Sigmoid colon (tissue), 7 donors: ENCODE data around the gene DOC2A. TPM values are rescaled to one million over a fixed set of nuclear protein-coding genes. Genes with fewer than 3 reads are reported as not detected.
"Not testable (repeated sequence)": the region's sequence is repeated elsewhere in the genome, so short reads cannot be mapped to it uniquely, and the experiment has no call there.

Experiments used
- DNase-seq: peaks from one replicate; pipeline ENCODE4 v3.0.0-alpha.2; 2019
- H3K27ac ChIP-seq, 4 donors: fragments of 200-600 bp; sonication (generic); one replicate each; pipeline ENCODE4 v1.5.1; 2016 to 2019; ENCODE audit warnings: mild to moderate bottlenecking in 1 of 4
- H3K27me3 ChIP-seq, 3 donors: fragments of 200-600 bp; sonication (generic); one replicate each; pipeline ENCODE4 v1.5.1; 2019; ENCODE audit warnings: mild to moderate bottlenecking in 1 of 3
- H3K36me3 ChIP-seq, 4 donors: fragments of 200-600 bp; sonication (generic); one replicate each; pipeline ENCODE4 v1.5.1; 2016 to 2019
- H3K4me1 ChIP-seq, 4 donors: fragments of 200-600 bp; sonication (generic); one replicate each; pipeline ENCODE4 v1.5.1; 2017 to 2019
- H3K4me3 ChIP-seq, 4 donors: fragments of 200-600 bp; sonication (generic); one replicate each; pipeline ENCODE4 v1.5.1; 2017 to 2019; ENCODE audit warnings: mild to moderate bottlenecking in 2 of 4, moderate library complexity in 1 of 4
- H3K9me3 ChIP-seq, 4 donors: fragments of 200-600 bp in 3 of 4; sonication (generic) in 3 of 4; one replicate each; pipeline versions ENCODE4 v1.5.1 to v1.6.1; 2013 to 2019
- CTCF ChIP-seq, 4 experiments: fragments of 450-650 bp in 3 of 4; fragments of 200-600 bp in 1 of 4; IDR thresholded peaks; one replicate each; pipeline ENCODE4 v1.5.1; 2016 to 2019; ENCODE audit warnings: antibody characterized with exemption in 4 of 4, mild to moderate bottlenecking in 3 of 4, moderate library complexity in 2 of 4
- EP300 ChIP-seq, 4 donors: sonication (generic); formaldehyde crosslinking; IDR thresholded peaks; one replicate each; pipeline ENCODE4 v1.6.1; 2017; ENCODE audit warnings: antibody characterized with exemption in 4 of 4
- POLR2A ChIP-seq, 2 donors: fragments of 450-650 bp; IDR thresholded peaks; one replicate each; pipeline ENCODE4 v1.6.1; 2016; ENCODE audit warnings: antibody characterized with exemption in 2 of 2, mild to moderate bottlenecking in 2 of 2, moderate library complexity in 2 of 2
- POLR2AphosphoS5 ChIP-seq, 4 donors: sonication (generic); formaldehyde crosslinking; IDR thresholded peaks; one replicate each; pipeline ENCODE4 v1.6.1; 2017; ENCODE audit warnings: antibody characterized with exemption in 4 of 4
- WGBS, 2 donors: extraction: QIAGEN DNeasy Blood & Tissue Kit; methylation state at CpG; one replicate each; pipeline ENCODE4 v1.1.7; 2013; 5-methylcytosine and 5-hydroxymethylcytosine counted together
- intact Hi-C: fragments of 100-400 bp; cut with DNase I; formaldehyde crosslinking; loops from one replicate; pipeline ENCODE4 v1.15.1; 2023
- polyA plus RNA-seq, 3 donors: library from polyadenylated mRNA; stranded (reverse); fragments of 200-250 nt; gene quantifications; one replicate each; pipeline ENCODE4 v1.2.3, GENCODE V29; 2013
- total RNA-seq, 4 donors: library from RNA; depleted of rRNA; stranded (reverse); fragments of >200 nt; gene quantifications; one replicate each; pipeline ENCODE4 v1.1.0, GENCODE V29; 2016
- donor health status: healthy with polysubstance abuse.
- donor health status: Bipolar disorder and iron deficiency.
- donor health status: healthy.

Gene DOC2A
- total and polyA plus RNA-seq, 7 donors, result 0.36 to 4.6 (median 1.8) TPM; not detected in 2

GRCh38 chr16:30025156-30025555, 14.3 kb upstream of the DOC2A start:
- H3K27me3 ChIP-seq, result peaks cover 16 to 52% (median 35%) of the 10 kb centered on the region in 3 donors
- no peaks in the 10 kb centered on the region for H3K9me3 ChIP-seq
- no peak overlapping the region for H3K27ac ChIP-seq
- intact Hi-C loops, result no loop called here
- peaks cover 0 to 12% (median 11%) of the 10 kb centered on the region in 4 donors for H3K4me1 ChIP-seq
- no peaks in the 10 kb centered on the region for H3K36me3 ChIP-seq
- TF ChIP-seq POLR2AphosphoS5 (IDR thresholded peaks at IDR 0.05), result no peak
- DNase-seq, result no peak
- no peak overlapping the region for H3K4me3 ChIP-seq
- WGBS, 2 donors, result 69 to 73% methylated on average over 20 of the region's 20 CpGs

- TF ChIP-seq POLR2AphosphoS5 (IDR thresholded peaks at IDR 0.05), result no peak
- TF ChIP-seq CTCF (IDR thresholded peaks at IDR 0.05), result no peak
- no peak for TF ChIP-seq POLR2A (IDR thresholded peaks at IDR 0.05)
- no peak for TF ChIP-seq EP300 (IDR thresholded peaks at IDR 0.05)
- no peak overlapping the region for H3K27ac ChIP-seq
- 69 to 74% methylated on average over 16 of the region's 16 CpGs for WGBS, 2 donors
Observed at GRCh38 chr16:30024451-30024850, 13.6 kb upstream of the DOC2A start.

GRCh38 chr16:30023586-30023985, 12.8 kb upstream of the DOC2A start:
- Histone ChIP-seq H3K36me3 (no peaks in the 10 kb centered on the region), H3K9me3 (no peaks in the 10 kb centered on the region), H3K27me3 (peaks cover 2 to 36% (median 20%) of the 10 kb centered on the region in 3 donors), H3K4me1 (peaks cover 0 to 12% (median 11%) of the 10 kb centered on the region in 4 donors), H3K4me3 (no peak overlapping the region), H3K27ac (no peak overlapping the region)
- intact Hi-C loops, result loop anchor here (5.0 kb wide), 2 partner anchors 166 to 321 kb away; no protein-coding TSS in a partner anchor
- WGBS, 2 donors, result 81 to 86% methylated on average over 11 of the region's 11 CpGs
- TF ChIP-seq CTCF (IDR thresholded peaks at IDR 0.05) (no peak), POLR2A (IDR thresholded peaks at IDR 0.05) (no peak), EP300 (IDR thresholded peaks at IDR 0.05) (no peak), POLR2AphosphoS5 (IDR thresholded peaks at IDR 0.05) (no peak)
- no peak for DNase-seq

More at GRCh38 chr16:30024451-30024850, 13.6 kb upstream of the DOC2A start:
- no peak for DNase-seq
- intact Hi-C loops, result loop anchor here (5.0 kb wide), 2 partner anchors 167 to 322 kb away; no protein-coding TSS in a partner anchor
- H3K27me3 ChIP-seq, result peaks cover 11 to 45% (median 28%) of the 10 kb centered on the region in 3 donors
- no peaks in the 10 kb centered on the region for H3K9me3 ChIP-seq
- no peaks in the 10 kb centered on the region for H3K36me3 ChIP-seq
- no peak overlapping the region for H3K4me3 ChIP-seq
- peaks cover 0 to 12% (median 11%) of the 10 kb centered on the region in 4 donors for H3K4me1 ChIP-seq

GRCh38 chr16:30022887-30023286, 12.1 kb upstream of the DOC2A start, which contains the start of gene C16orf92:
Gene C16orf92, plus strand, starts transcription at chr16:30023198. Its CDS starts 143 bp downstream, at chr16:30023341.
- Histone ChIP-seq H3K36me3 (no peaks in the 10 kb centered on the region), H3K9me3 (no peaks in the 10 kb centered on the region), H3K4me3 (no peak within 1 kb of the TSS), H3K27ac (no peak within 1 kb of the TSS), H3K4me1 (peaks cover 0 to 12% (median 11%) of the 10 kb centered on the region in 4 donors), H3K27me3 (peaks cover 0 to 29% (median 15%) of the 10 kb centered on the region in 3 donors)
- no peak for DNase-seq
- intact Hi-C loops, result loop anchor here (5.0 kb wide), 2 partner anchors 166 to 321 kb away; no protein-coding TSS in a partner anchor
- TF ChIP-seq CTCF (IDR thresholded peaks at IDR 0.05) (no peak), POLR2A (IDR thresholded peaks at IDR 0.05) (no peak), POLR2AphosphoS5 (IDR thresholded peaks at IDR 0.05) (no peak), EP300 (IDR thresholded peaks at IDR 0.05) (no peak)
- WGBS, 2 donors, result 81 to 88% methylated on average over 6 of the region's 6 CpGs

GRCh38 chr16:30018731-30019158, 7.9 kb upstream of the DOC2A start:
- intact Hi-C loops, result no loop called here
- no peaks in the 10 kb centered on the region for H3K27me3 ChIP-seq
- H3K4me3 ChIP-seq, result no peak overlapping the region
- 71 to 80% methylated on average over 4 of the region's 4 CpGs for WGBS, 2 donors
- H3K4me1 ChIP-seq, result peaks cover 0 to 12% (median 11%) of the 10 kb centered on the region in 4 donors
- no peak for TF ChIP-seq POLR2AphosphoS5 (IDR thresholded peaks at IDR 0.05)
- no peak for TF ChIP-seq CTCF (IDR thresholded peaks at IDR 0.05)
- TF ChIP-seq EP300 (IDR thresholded peaks at IDR 0.05), result no peak
- TF ChIP-seq POLR2A (IDR thresholded peaks at IDR 0.05), result no peak
- no peaks in the 10 kb centered on the region for H3K36me3 ChIP-seq
- no peaks in the 10 kb centered on the region for H3K9me3 ChIP-seq
- no peak overlapping the region for H3K27ac ChIP-seq
- DNase-seq, result no peak

GRCh38 chr16:30017937-30018336, 7.1 kb upstream of the DOC2A start:
- intact Hi-C loops, H3K4me3 ChIP-seq, H3K9me3 ChIP-seq, H3K36me3 ChIP-seq, H3K27ac ChIP-seq, DNase-seq, H3K27me3 ChIP-seq: not testable (repeated sequence)
- H3K4me1 ChIP-seq, result peaks cover 0 to 12% (median 11%) of the 10 kb centered on the region in 4 donors
- WGBS, 2 donors, result 92 to 94% methylated on average over 4 of the region's 4 CpGs
